CMK (cell line): ENCODE results near the gene NMBR.
"Not testable (repeated sequence)": the region's sequence is repeated elsewhere in the genome, so short reads cannot be mapped to it uniquely, and the experiment has no call there.

Experiments
- DNase-seq: peaks from one replicate; pipeline ENCODE4 v3.0.0-alpha.2; 2010; ENCODE audit warnings: low read depth

NMBR gene

GRCh38 chr6:142146828-142147662, at the start of gene NMBR, which contains the start of gene VTA1:
TSS of gene NMBR (minus strand) at chr6:142147122. CDS start at chr6:142088658, 58,464 bp downstream.
TSS of gene VTA1 (plus strand) at chr6:142147263. CDS start at chr6:142147288, 25 bp downstream.
- DNase-seq: peak; percentile 98

GRCh38 chr6:142195862-142196541, 49.1 kb upstream of the NMBR start:
- DNase-seq: no peak

- no peak for DNase-seq
Observed at GRCh38 chr6:142193621-142194020, 46.7 kb upstream of the NMBR start.

GRCh38 chr6:142192343-142192742, 45.4 kb upstream of the NMBR start:
- no peak for DNase-seq

- DNase-seq: no peak
Observed at GRCh38 chr6:142189057-142189456, 42.1 kb upstream of the NMBR start.

- not testable (repeated sequence) for DNase-seq
Observed at GRCh38 chr6:142188341-142188740, 41.4 kb upstream of the NMBR start.

- DNase-seq: no peak
Observed at GRCh38 chr6:142187209-142187608, 40.3 kb upstream of the NMBR start.

GRCh38 chr6:142185641-142186040, 38.7 kb upstream of the NMBR start:
- DNase-seq: no peak

GRCh38 chr6:142184307-142184706, 37.4 kb upstream of the NMBR start:
- no peak for DNase-seq

GRCh38 chr6:142183351-142183750, 36.4 kb upstream of the NMBR start:
- DNase-seq: no peak

- no peak for DNase-seq
Observed at GRCh38 chr6:142182004-142182403, 35.1 kb upstream of the NMBR start.

- DNase-seq: no peak
Observed at GRCh38 chr6:142178129-142178528, 31.2 kb upstream of the NMBR start.

GRCh38 chr6:142174703-142175102, 27.8 kb upstream of the NMBR start:
- no peak for DNase-seq

- no peak for DNase-seq
Observed at GRCh38 chr6:142173980-142174379, 27.1 kb upstream of the NMBR start.

GRCh38 chr6:142172758-142173157, 25.8 kb upstream of the NMBR start:
- DNase-seq: no peak

- no peak for DNase-seq
Observed at GRCh38 chr6:142171351-142171750, 24.4 kb upstream of the NMBR start.

GRCh38 chr6:142167486-142167885, 20.6 kb upstream of the NMBR start:
- DNase-seq: no peak

- no peak for DNase-seq
Observed at GRCh38 chr6:142167071-142167470, 20.1 kb upstream of the NMBR start.

- no peak for DNase-seq
Observed at GRCh38 chr6:142165227-142165626, 18.3 kb upstream of the NMBR start.

GRCh38 chr6:142162780-142163179, 15.9 kb upstream of the NMBR start:
- no peak for DNase-seq

GRCh38 chr6:142156758-142157068, 9.8 kb upstream of the NMBR start:
- not testable (repeated sequence) for DNase-seq

- no peak for DNase-seq
Observed at GRCh38 chr6:142155895-142156757, 9.2 kb upstream of the NMBR start.

GRCh38 chr6:142155091-142155490, 8.2 kb upstream of the NMBR start:
- no peak for DNase-seq
